Limb (tissue), 2 donors: ENCODE data around the gene CD8A.
"Not testable (repeated sequence)": the region's sequence is repeated elsewhere in the genome, so short reads cannot be mapped to it uniquely, and the experiment has no call there.

Experiments used
- DNase-seq, 2 donors: peaks; one replicate each; pipeline ENCODE4 v3.0.0-alpha.2; 2016; ENCODE audit errors: extremely low spot score in 2 of 2

The CD8A gene

DNA sequence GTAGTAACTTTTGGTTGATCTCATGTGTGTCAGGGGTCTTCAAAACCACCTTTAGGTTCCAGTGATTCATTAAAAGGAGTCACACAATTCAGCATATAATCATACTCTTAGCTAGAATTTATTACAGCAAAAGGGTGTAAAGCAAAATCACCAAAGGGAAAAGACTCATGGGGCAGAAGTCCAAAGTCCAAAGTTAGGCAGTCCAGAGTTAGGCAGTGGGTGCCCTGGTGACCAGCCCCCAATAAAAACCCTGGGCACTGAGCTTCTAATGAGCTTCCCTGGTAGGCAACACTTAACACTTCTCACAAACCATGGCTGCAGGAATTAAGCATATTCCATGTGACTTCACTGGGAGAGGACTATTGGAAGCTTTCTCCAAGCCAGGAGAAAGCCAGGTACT, 51.2 kb downstream of the CD8A start:
- DNase-seq = not testable (repeated sequence)

- DNase-seq = not testable (repeated sequence)
These were observed 55.8 kb downstream of the CD8A start for GRCh38 chr2:86734896-86735295.
